ENCODE data around the gene TFAP2C.

- TF ChIP-seq YY1 (IDR thresholded peaks at IDR 0.05; ENCODE audit: insufficient read depth, insufficient read length), result no peak
- no peak for TF ChIP-seq ZNF274 (IDR thresholded peaks at IDR 0.05; ENCODE audit: low read depth, low read length)
- TF ChIP-seq SUZ12 (IDR thresholded peaks at IDR 0.05; ENCODE audit: extremely low read depth, insufficient read depth, insufficient read length), result no peak
These were observed 24.4 kb upstream of the TFAP2C start for GRCh38 chr20:56604673-56605072.
